Transverse colon (tissue), 4 donors: ENCODE measurements around the gene VPS13C. TPM values are rescaled to one million over a fixed set of nuclear protein-coding genes. Genes with fewer than 3 reads are reported as not detected.

Experiments used
- DNase-seq: peaks from one replicate; pipeline ENCODE4 v3.0.0-alpha.2; 2019
- H3K27ac ChIP-seq, 4 donors: fragments of 200-600 bp; sonication (generic); 2 replicates each; pipeline ENCODE4 v1.5.1; 2016 to 2018; ENCODE audit warnings: inconsistent platforms in 4 of 4
- H3K27me3 ChIP-seq: fragments of 200-600 bp; sonication (generic); 2 replicates; pipeline ENCODE4 v1.5.1; 2017; ENCODE audit warnings: inconsistent platforms
- H3K36me3 ChIP-seq, 4 donors: fragments of 200-600 bp; sonication (generic); 2 replicates each; pipeline ENCODE4 v1.5.1; 2017 to 2019; ENCODE audit warnings: inconsistent platforms in 4 of 4
- H3K4me1 ChIP-seq, 4 donors: fragments of 200-600 bp; sonication (generic); 2 replicates each; pipeline ENCODE4 v1.5.1; 2017 to 2020; ENCODE audit warnings: inconsistent platforms in 4 of 4
- H3K4me3 ChIP-seq, 4 donors: fragments of 200-600 bp; sonication (generic); 1 replicate in 1 of 4; 2 replicates in 3 of 4; pipeline versions ENCODE4 v1.5.1 to v1.6.1; 2017 to 2019; ENCODE audit warnings: inconsistent platforms in 4 of 4
- H3K9me3 ChIP-seq, 2 donors: fragments of 200-600 bp; sonication (generic); 2 replicates each; pipeline ENCODE4 v1.5.1; 2017 to 2019; ENCODE audit warnings: inconsistent platforms in 2 of 2
- EP300 ChIP-seq: sonication (generic); formaldehyde crosslinking; IDR thresholded peaks from one replicate; pipeline ENCODE4 v1.6.1; 2017; ENCODE audit warnings: antibody characterized with exemption, low read depth
- POLR2A ChIP-seq: fragments of 450-650 bp; IDR thresholded peaks from one replicate; pipeline ENCODE4 v1.6.1; 2016; ENCODE audit warnings: antibody characterized with exemption, mild to moderate bottlenecking, moderate library complexity
- POLR2AphosphoS5 ChIP-seq, 3 donors: sonication (generic); formaldehyde crosslinking; IDR thresholded peaks; one replicate each; pipeline ENCODE4 v1.6.1; 2016; ENCODE audit warnings: antibody characterized with exemption in 3 of 3
- WGBS, 2 donors: methylation state at CpG; one replicate each; pipeline ENCODE4 v1.1.5; 2018; ENCODE audit warnings: low coverage in 1 of 2; 5-methylcytosine and 5-hydroxymethylcytosine counted together
- in situ Hi-C, 4 donors: fragments of 200-750 bp; cut with MboI; loops; one replicate each; pipeline versions ENCODE4 v1.15.0 to v1.15.1; 2017; ENCODE audit warnings: low sequenced_read_pairs in 3 of 4, low pct_ligation_motif_present in 1 of 4, low pct_unique_long_range_greater_than_20kb in 1 of 4
- intact Hi-C: fragments of 100-400 bp; cut with DNase I; formaldehyde crosslinking; loops from one replicate; pipeline ENCODE4 v1.15.1; 2023; ENCODE audit warnings: low total_unique reads
- total RNA-seq, 4 donors: library from RNA; depleted of rRNA; stranded (reverse); fragments of >200 nt; gene quantifications; one replicate each; pipeline ENCODE4 v1.1.0, GENCODE V29; 2016
- TF ChIP-seq, protein P1 (sequence below), 5 experiments: fragments of 200-600 bp in 3 of 5; fragments of 450-650 bp in 2 of 5; sonication (generic) in 3 of 5; IDR thresholded peaks; 1 replicate in 2 of 5; 2 replicates in 3 of 5; pipeline ENCODE4 v1.5.1; 2016 to 2017; ENCODE audit warnings: antibody characterized with exemption in 5 of 5, inconsistent platforms in 3 of 5, mild to moderate bottlenecking in 2 of 5, moderate library complexity in 1 of 5

The VPS13C gene
- total RNA-seq, 4 donors from 2014 or later, result 48.3 to 105 (median 73.2) TPM

DNA sequence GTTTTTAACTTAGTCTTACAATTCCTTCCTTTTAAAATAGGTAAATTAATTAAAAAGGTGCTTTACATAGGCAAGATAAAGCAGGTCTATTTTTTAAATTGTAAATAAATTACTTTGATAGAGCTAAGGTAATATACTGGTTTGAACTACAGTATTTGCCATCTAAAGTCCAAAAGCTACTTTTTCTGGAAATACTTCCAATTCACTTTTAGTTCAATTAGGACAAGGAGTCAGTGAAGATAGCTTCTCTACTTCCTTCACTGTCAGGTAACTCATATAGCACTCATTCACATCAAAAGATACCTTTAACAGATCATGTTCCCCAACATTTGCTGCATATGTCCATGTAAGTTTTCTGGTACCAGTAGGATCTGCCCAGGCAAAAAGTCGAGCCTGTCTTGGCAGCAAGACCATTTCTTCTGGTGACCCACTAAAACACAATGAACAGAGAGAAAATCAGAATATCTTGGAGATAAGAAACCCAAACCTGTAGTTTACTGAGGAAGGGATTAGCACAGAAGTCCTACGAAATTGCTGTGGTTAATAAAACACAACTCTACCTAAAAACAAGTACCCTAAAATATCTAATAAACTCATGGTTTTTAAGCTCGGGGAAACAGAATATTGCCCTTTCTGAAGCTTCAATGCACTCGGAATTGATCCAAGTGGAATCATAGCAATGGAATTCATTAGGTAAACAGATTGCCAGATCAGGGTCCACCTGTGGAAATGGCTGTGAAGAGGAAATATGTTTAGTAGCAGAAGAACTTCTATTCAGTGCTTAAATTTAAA, 153.1 kb downstream of the VPS13C start:
- TF ChIP-seq, protein P1, sequence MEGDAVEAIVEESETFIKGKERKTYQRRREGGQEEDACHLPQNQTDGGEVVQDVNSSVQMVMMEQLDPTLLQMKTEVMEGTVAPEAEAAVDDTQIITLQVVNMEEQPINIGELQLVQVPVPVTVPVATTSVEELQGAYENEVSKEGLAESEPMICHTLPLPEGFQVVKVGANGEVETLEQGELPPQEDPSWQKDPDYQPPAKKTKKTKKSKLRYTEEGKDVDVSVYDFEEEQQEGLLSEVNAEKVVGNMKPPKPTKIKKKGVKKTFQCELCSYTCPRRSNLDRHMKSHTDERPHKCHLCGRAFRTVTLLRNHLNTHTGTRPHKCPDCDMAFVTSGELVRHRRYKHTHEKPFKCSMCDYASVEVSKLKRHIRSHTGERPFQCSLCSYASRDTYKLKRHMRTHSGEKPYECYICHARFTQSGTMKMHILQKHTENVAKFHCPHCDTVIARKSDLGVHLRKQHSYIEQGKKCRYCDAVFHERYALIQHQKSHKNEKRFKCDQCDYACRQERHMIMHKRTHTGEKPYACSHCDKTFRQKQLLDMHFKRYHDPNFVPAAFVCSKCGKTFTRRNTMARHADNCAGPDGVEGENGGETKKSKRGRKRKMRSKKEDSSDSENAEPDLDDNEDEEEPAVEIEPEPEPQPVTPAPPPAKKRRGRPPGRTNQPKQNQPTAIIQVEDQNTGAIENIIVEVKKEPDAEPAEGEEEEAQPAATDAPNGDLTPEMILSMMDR (IDR thresholded peaks at IDR 0.05), result no peak
- TF ChIP-seq POLR2A (no peak), EP300 (no peak), POLR2AphosphoS5 (IDR thresholded peaks at IDR 0.05) (no peak)
- no peak for DNase-seq
- no peaks in the 10 kb centered on the region for H3K27me3 ChIP-seq
- intact Hi-C loops (no loop called here), in situ Hi-C loops (no loop called here)
- 62 to 75% methylated on average over 3 to 4 of the region's 4 CpGs for WGBS, 2 donors
- peaks cover 0 to 70% (median 19%) of the 10 kb centered on the region in 4 donors for H3K36me3 ChIP-seq
- no peak overlapping the region for H3K27ac ChIP-seq
- H3K4me3 ChIP-seq, result no peak overlapping the region
- peaks cover 0 to 3% of the 10 kb centered on the region in 2 donors for H3K9me3 ChIP-seq
- H3K4me1 ChIP-seq, result no peaks in the 10 kb centered on the region

DNA sequence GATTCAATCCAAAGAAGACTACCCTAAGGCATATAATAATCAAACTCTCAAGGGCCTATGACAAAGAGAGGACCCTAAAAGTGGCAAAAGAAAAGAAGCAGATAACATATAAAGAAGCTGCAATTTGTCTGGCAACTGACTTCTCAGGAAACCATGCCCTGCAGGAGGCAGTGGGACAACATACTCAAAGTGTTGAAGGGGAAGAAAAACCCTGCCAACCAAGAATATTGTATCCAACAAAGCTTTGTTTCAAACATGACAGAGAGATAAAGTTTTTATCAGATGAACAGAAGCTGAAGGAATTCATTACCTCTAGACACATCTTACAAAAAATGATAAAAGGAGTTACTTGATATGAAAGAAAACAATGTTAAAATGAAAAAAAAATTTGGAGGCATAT, 167.1 kb downstream of the VPS13C start:
- Histone ChIP-seq H3K36me3 (peaks cover 0 to 46% (median 12%) of the 10 kb centered on the region in 4 donors), H3K4me1 (no peaks in the 10 kb centered on the region), H3K9me3 (peaks cover 17 to 29% of the 10 kb centered on the region in 2 donors), H3K4me3 (no peak overlapping the region), H3K27ac (no peak overlapping the region), H3K27me3 (no peaks in the 10 kb centered on the region)
- in situ Hi-C loops, result no loop called here
- intact Hi-C loops, result loop anchor here (5.0 kb wide), 1 partner anchor 794 kb away; no protein-coding TSS in a partner anchor
- DNase-seq, result no peak
- TF ChIP-seq, protein P1 (IDR thresholded peaks at IDR 0.05), result no peak
- TF ChIP-seq POLR2AphosphoS5 (IDR thresholded peaks at IDR 0.05) (no peak), EP300 (no peak), POLR2A (no peak)

DNA sequence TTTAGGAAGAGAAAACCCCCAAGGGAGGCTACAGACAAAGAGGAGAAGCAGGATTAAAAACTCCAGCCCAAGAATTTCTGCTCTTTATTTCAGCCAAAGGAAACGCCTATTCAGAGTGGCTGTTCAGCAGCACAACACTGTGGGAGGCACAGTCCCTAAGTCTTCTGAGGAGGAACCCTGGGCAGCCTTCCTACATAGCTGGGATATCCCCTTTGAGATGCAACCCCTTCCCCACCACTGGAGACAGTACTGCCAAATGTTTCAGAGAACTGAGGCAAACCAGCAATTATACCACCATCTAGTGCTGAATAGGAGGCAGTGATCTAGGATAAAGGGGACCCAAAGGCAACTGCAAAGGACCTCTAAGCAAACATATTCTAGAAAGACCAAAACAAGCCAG, 168.1 kb downstream of the VPS13C start:
- WGBS, 2 donors, result 100% methylated on average over 1 of the region's 1 CpG; no CpG with 5 or more reads in 1 of the 2 donors
- no peak for DNase-seq
- Histone ChIP-seq H3K4me3 (no peak overlapping the region), H3K27me3 (no peaks in the 10 kb centered on the region), H3K9me3 (peaks cover 17 to 29% of the 10 kb centered on the region in 2 donors), H3K36me3 (peaks cover 0 to 46% (median 12%) of the 10 kb centered on the region in 4 donors), H3K4me1 (no peaks in the 10 kb centered on the region), H3K27ac (no peak overlapping the region)
- intact Hi-C loops (loop anchor here (5.0 kb wide), 1 partner anchor 795 kb away; no protein-coding TSS in a partner anchor), in situ Hi-C loops (no loop called here)
- TF ChIP-seq POLR2AphosphoS5 (IDR thresholded peaks at IDR 0.05), result no peak
- TF ChIP-seq, protein P1 (IDR thresholded peaks at IDR 0.05), result no peak
- TF ChIP-seq EP300, result no peak
- TF ChIP-seq POLR2A, result no peak

DNA sequence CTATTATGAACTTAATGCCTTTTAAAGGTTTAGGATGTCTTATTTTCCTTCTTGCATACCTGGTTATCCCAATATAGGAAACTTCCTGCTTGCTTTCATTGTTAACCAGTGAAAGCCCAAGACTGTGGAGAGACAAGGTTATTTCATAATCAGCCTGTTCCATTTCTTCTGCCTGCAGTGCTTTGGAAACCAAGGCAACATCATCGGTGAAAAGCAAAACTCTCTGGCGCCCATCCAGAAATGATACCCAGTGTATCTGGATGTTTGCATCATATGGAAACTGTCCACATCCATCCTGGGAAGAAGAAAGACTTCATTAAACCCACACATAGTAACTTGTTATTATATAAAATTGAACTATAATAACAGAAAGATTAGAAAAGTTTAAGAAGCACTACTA, 170.1 kb downstream of the VPS13C start:
- H3K27me3 ChIP-seq, result no peaks in the 10 kb centered on the region
- TF ChIP-seq POLR2AphosphoS5 (IDR thresholded peaks at IDR 0.05) (no peak), EP300 (no peak), POLR2A (no peak)
- TF ChIP-seq, protein P1 (IDR thresholded peaks at IDR 0.05), result no peak
- intact Hi-C loops (loop anchor here (5.0 kb wide), 1 partner anchor 797 kb away; no protein-coding TSS in a partner anchor), in situ Hi-C loops (no loop called here)
- 80 to 91% methylated on average over 1 to 2 of the region's 2 CpGs for whole genome bisulfite sequencing, 2 donors
- H3K36me3 ChIP-seq, result peaks cover 0 to 42% (median 12%) of the 10 kb centered on the region in 4 donors
- no peak overlapping the region for H3K4me3 ChIP-seq
- peaks cover 17 to 22% of the 10 kb centered on the region in 2 donors for H3K9me3 ChIP-seq
- no peaks in the 10 kb centered on the region for H3K4me1 ChIP-seq
- DNase-seq, result no peak
- no peak overlapping the region for H3K27ac ChIP-seq
